CD14-positive monocyte (primary cell): ENCODE measurements around the gene PLCD1. TPM values are rescaled to one million over a fixed set of nuclear protein-coding genes. Genes with fewer than 3 reads are reported as not detected.

ENCODE experiments used
- DNase-seq, 3 donors: peaks; one replicate each; pipeline ENCODE4 v3.0.0-alpha.2; 2011 to 2022
- H2AFZ ChIP-seq: 2 replicates; pipeline ENCODE4 v1.6.0; 2012; ENCODE audit warnings: mild to moderate bottlenecking, low read depth, low read length, inconsistent platforms; ENCODE audit not compliant: insufficient read depth, poor library complexity, severe bottlenecking
- H3K27ac ChIP-seq, 2 donors: 1 replicate in 1 of 2; 2 replicates in 1 of 2; pipeline ENCODE4 v1.5.1; 2012 to 2013; ENCODE audit warnings: low read length in 2 of 2, control low read depth in 1 of 2, inconsistent platforms in 1 of 2, low read depth in 1 of 2, mild to moderate bottlenecking in 1 of 2
- H3K27me3 ChIP-seq, 2 donors: one replicate each; pipeline versions ENCODE4 v1.6.0 to v1.6.1; 2011 to 2013; ENCODE audit warnings: low read length in 2 of 2; ENCODE audit not compliant: control insufficient read depth in 2 of 2, insufficient read depth in 2 of 2
- H3K36me3 ChIP-seq, 2 donors: replicated peaks in 1 of 2; 1 replicate in 1 of 2; 2 replicates in 1 of 2; pipeline versions ENCODE4 v1.5.1 to v1.6.1; 2012 to 2013; ENCODE audit warnings: low read length in 2 of 2, control low read depth in 1 of 2, inconsistent platforms in 1 of 2, mild to moderate bottlenecking in 1 of 2; ENCODE audit not compliant: insufficient read depth in 2 of 2, control insufficient read depth in 1 of 2
- H3K4me1 ChIP-seq, 2 donors: 1 replicate in 1 of 2; 2 replicates in 1 of 2; pipeline versions ENCODE4 v1.5.1 to v1.6.1; 2012 to 2013; ENCODE audit warnings: low read length in 2 of 2, control low read depth in 1 of 2, inconsistent platforms in 1 of 2, mild to moderate bottlenecking in 1 of 2, moderate library complexity in 1 of 2; ENCODE audit not compliant: insufficient read depth in 2 of 2, control insufficient read depth in 1 of 2
- H3K4me2 ChIP-seq: replicated peaks from 2 replicates; pipeline ENCODE3; 2012; ENCODE audit warnings: low read length, moderate library complexity, mild to moderate bottlenecking; ENCODE audit not compliant: poor library complexity, severe bottlenecking; ENCODE audit errors: extremely low read depth
- H3K4me3 ChIP-seq, 3 experiments: fragments of 200-600 bp in 1 of 3; sonication (generic) in 1 of 3; replicated peaks in 1 of 3; 1 replicate in 2 of 3; 2 replicates in 1 of 3; pipeline ENCODE4 v1.5.1; 2011 to 2013; ENCODE audit warnings: low read length in 3 of 3, mild to moderate bottlenecking in 3 of 3, control low read depth in 2 of 3, low read depth in 2 of 3, inconsistent platforms in 1 of 3, moderate library complexity in 1 of 3
- H3K79me2 ChIP-seq: 2 replicates; pipeline ENCODE4 v1.6.0; 2012; ENCODE audit warnings: mild to moderate bottlenecking, control low read depth, inconsistent platforms, low read length, moderate library complexity; ENCODE audit not compliant: insufficient read depth
- H3K9ac ChIP-seq: 2 replicates; pipeline ENCODE4 v1.6.0; 2017; ENCODE audit warnings: low read length, mild to moderate bottlenecking; ENCODE audit not compliant: insufficient read depth, poor library complexity, severe bottlenecking
- H3K9me3 ChIP-seq, 2 donors: replicated peaks in 1 of 2; 1 replicate in 1 of 2; 2 replicates in 1 of 2; pipeline versions ENCODE4 v1.5.1 to v1.6.1; 2012 to 2013; ENCODE audit warnings: low read length in 2 of 2, control low read depth in 1 of 2; ENCODE audit not compliant: control insufficient read depth in 1 of 2, insufficient read depth in 1 of 2
- H4K20me1 ChIP-seq: 2 replicates; pipeline ENCODE4 v1.6.0; 2012; ENCODE audit warnings: mild to moderate bottlenecking, low read length, control low read depth, moderate library complexity; ENCODE audit not compliant: insufficient read depth
- H3K27ac Mint-ChIP-seq, 7 donors: one replicate each; pipeline ENCODE4 v1.8.0; 2020; ENCODE audit warnings: mild to moderate bottlenecking in 7 of 7, mixed read lengths in 7 of 7, moderate library complexity in 6 of 7, inconsistent platforms in 2 of 7
- H3K27me3 Mint-ChIP-seq, 3 donors: one replicate each; pipeline ENCODE4 v1.8.0; 2021 to 2022; ENCODE audit warnings: low read depth in 3 of 3, mild to moderate bottlenecking in 3 of 3, mixed read lengths in 3 of 3, moderate library complexity in 3 of 3, inconsistent platforms in 1 of 3
- H3K36me3 Mint-ChIP-seq, 2 donors: one replicate each; pipeline ENCODE4 v1.8.0; 2020; ENCODE audit warnings: mixed read lengths in 2 of 2, inconsistent platforms in 1 of 2, mild to moderate bottlenecking in 1 of 2
- H3K4me1 Mint-ChIP-seq: one replicate; pipeline ENCODE4 v1.8.0; 2020; ENCODE audit warnings: mild to moderate bottlenecking, mixed read lengths
- H3K4me3 Mint-ChIP-seq, 2 donors: one replicate each; pipeline ENCODE4 v1.8.0; 2020; ENCODE audit warnings: mild to moderate bottlenecking in 2 of 2, mixed read lengths in 2 of 2, moderate library complexity in 1 of 2
- H3K9me3 Mint-ChIP-seq, 7 donors: one replicate each; pipeline ENCODE4 v1.8.0; 2020 to 2022; ENCODE audit warnings: mixed read lengths in 7 of 7, mild to moderate bottlenecking in 6 of 7, moderate library complexity in 6 of 7, inconsistent platforms in 2 of 7
- CTCF ChIP-seq: fragments of 200-600 bp; IDR thresholded peaks from one replicate; pipeline ENCODE4 v1.8.0; 2022; ENCODE audit warnings: antibody characterized with exemption, mild to moderate bottlenecking
- WGBS: methylation state at CpG from one replicate; pipeline ENCODE4 v1.1.5; 2013; ENCODE audit warnings: missing lambda C conversion rate; ENCODE audit not compliant: insufficient coverage; 5-methylcytosine and 5-hydroxymethylcytosine counted together
- intact Hi-C, 2 donors: fragments of 100-400 bp; cut with micrococcal nuclease; formaldehyde crosslinking; loops; one replicate each; pipeline versions ENCODE4 v1.15.0 to v1.15.1; 2023
- polyA plus RNA-seq, 3 donors: library from polyadenylated mRNA; depleted of rRNA in 1 of 3; unstranded in 2 of 3; stranded (reverse) in 1 of 3; fragments of 300-500 nt in 2 of 3; fragments of >200 nt in 1 of 3; fragmentation: Illumina TruSeq in 2 of 3; gene quantifications; 1 replicate in 2 of 3; 2 replicates in 1 of 3; pipeline ENCODE4 v1.2.3, GENCODE V29; 2012 to 2021

PLCD1 gene
- polyA plus RNA-seq, 3 donors: 4.1 to 6.4 (median 6.0) TPM

GRCh38 chr3:38002291-38002876 is 27.1 kb downstream of the PLCD1 start:
- no peak overlapping the region for H2AFZ ChIP-seq
- H3K4me1 ChIP-seq: peaks cover 18 to 30% of the 10 kb centered on the region in 2 donors
- H3K4me3 Mint-ChIP-seq: no peak overlapping the region
- peaks cover 31% of the 10 kb centered on the region for H3K4me1 Mint-ChIP-seq
- H3K27me3 ChIP-seq: no peaks in the 10 kb centered on the region
- H3K27me3 Mint-ChIP-seq: peaks cover 0 to 4% (median 2%) of the 10 kb centered on the region in 3 donors
- no peaks in the 10 kb centered on the region for H4K20me1 ChIP-seq
- no peak overlapping the region for H3K9ac ChIP-seq
- no peak overlapping the region for H3K4me3 ChIP-seq
- H3K27ac Mint-ChIP-seq: peak overlapping the region in 1 of 7 donors; percentile 4
- TF ChIP-seq CTCF: no peak
- peaks cover 58 to 80% of the 10 kb centered on the region in 2 donors for H3K36me3 Mint-ChIP-seq
- no peaks in the 10 kb centered on the region for H3K9me3 Mint-ChIP-seq
- H3K36me3 ChIP-seq: peaks cover 59 to 79% of the 10 kb centered on the region in 2 donors
- peaks cover 8% of the 10 kb centered on the region for H3K79me2 ChIP-seq
- H3K27ac ChIP-seq: peak overlapping the region in 1 of 2 donors; percentile 51
- intact Hi-C loops: loop anchor here (2.0 to 5.0 kb wide), 2 partner anchors 28 to 35 kb away; no protein-coding TSS in a partner anchor
- no peak overlapping the region for H3K4me2 ChIP-seq
- no peaks in the 10 kb centered on the region for H3K9me3 ChIP-seq
- DNase-seq: no peak
- 100% methylated on average over 3 of the region's 6 CpGs for WGBS

- H3K4me2 ChIP-seq: no peak overlapping the region
- H3K79me2 ChIP-seq: peaks cover 15% of the 10 kb centered on the region
- H3K36me3 ChIP-seq: peaks cover 51 to 71% of the 10 kb centered on the region in 2 donors
- no peaks in the 10 kb centered on the region for H3K9me3 Mint-ChIP-seq
- H3K4me1 ChIP-seq: peaks cover 26 to 39% of the 10 kb centered on the region in 2 donors
- WGBS: 96% methylated on average over 8 of the region's 9 CpGs
- no peak overlapping the region for H3K4me3 ChIP-seq
- no peak for TF ChIP-seq CTCF
- no peak overlapping the region for H3K9ac ChIP-seq
- H2AFZ ChIP-seq: no peak overlapping the region
- peak overlapping the region in 1 of 2 donors; percentile 51 for H3K27ac ChIP-seq
- no peak overlapping the region for H3K4me3 Mint-ChIP-seq
- peaks cover 35% of the 10 kb centered on the region for H3K4me1 Mint-ChIP-seq
- no peaks in the 10 kb centered on the region for H3K27me3 ChIP-seq
- intact Hi-C loops: loop anchor here (2.0 to 5.0 kb wide), 2 partner anchors 27 to 34 kb away; no protein-coding TSS in a partner anchor
- H3K27ac Mint-ChIP-seq: peak overlapping the region in 2 of 7 donors; percentile 11 to 61
- H3K9me3 ChIP-seq: no peaks in the 10 kb centered on the region
- no peaks in the 10 kb centered on the region for H4K20me1 ChIP-seq
- DNase-seq: no peak
- peaks cover 54 to 80% of the 10 kb centered on the region in 2 donors for H3K36me3 Mint-ChIP-seq
- peaks cover 0 to 4% (median 2%) of the 10 kb centered on the region in 3 donors for H3K27me3 Mint-ChIP-seq
Measured at GRCh38 chr3:38001456-38002081, 27.9 kb downstream of the PLCD1 start.
